K562 (cell line): ENCODE measurements around the gene UBR3. TPM values are rescaled to one million over a fixed set of nuclear protein-coding genes. Genes with fewer than 3 reads are reported as not detected.

ENCODE experiments used
- ADNP ChIP-seq: fragments of 200-800 bp; sonication (Bioruptor generic); IDR thresholded peaks from 2 replicates; pipeline ENCODE4 v1.6.1; 2016; ENCODE audit warnings: missing genetic modification characterization, missing compliant biosample characterization
- HCFC1 ChIP-seq: IDR thresholded peaks from 2 replicates; pipeline ENCODE4 v1.6.1; 2012; ENCODE audit warnings: low read depth, low read length, improper control_type of control experiment
- KLF16 ChIP-seq: IDR thresholded peaks from 2 replicates; pipeline ENCODE4 v1.6.1; 2016; ENCODE audit warnings: antibody characterized with exemption
- MCM5 ChIP-seq: fragments of 450-650 bp; IDR thresholded peaks from 2 replicates; pipeline ENCODE4 v1.6.1; 2016; ENCODE audit warnings: low read depth
- MEF2D ChIP-seq: conservative IDR thresholded peaks from 2 replicates; pipeline ENCODE4 v1.6.1; 2016; ENCODE audit warnings: low read depth, missing genetic modification characterization, missing compliant biosample characterization
- NR2C1 ChIP-seq, 2 experiments: fragments of 450-650 bp; IDR thresholded peaks; 2 replicates each; pipeline ENCODE4 v1.6.1; 2017; ENCODE audit warnings: mild to moderate bottlenecking in 2 of 2, antibody characterized with exemption in 1 of 2, inconsistent platforms in 1 of 2, missing compliant biosample characterization in 1 of 2, missing genetic modification characterization in 1 of 2
- NR2C2 ChIP-seq, 2 experiments: fragments of 200-800 bp in 1 of 2; sonication (Bioruptor generic) in 1 of 2; sonication (generic) in 1 of 2; formaldehyde crosslinking in 1 of 2; IDR thresholded peaks; 2 replicates each; pipeline versions ENCODE4 v1.6.1 to v1.8.0; 2016 to 2022; ENCODE audit warnings: mild to moderate bottlenecking in 1 of 2, missing compliant biosample characterization in 1 of 2, missing genetic modification characterization in 1 of 2, missing genetic modification reagents in 1 of 2
- PHB ChIP-seq: fragments of 250-450 bp; sonication (Bioruptor Pico); IDR thresholded peaks from 2 replicates; pipeline ENCODE4 v1.5.0; 2021
- PTRF ChIP-seq: fragments of 450-650 bp; IDR thresholded peaks from 2 replicates; pipeline ENCODE4 v1.6.1; 2016; ENCODE audit warnings: mild to moderate bottlenecking, missing genetic modification characterization, missing compliant biosample characterization
- STAT5B ChIP-seq: fragments of 250-450 bp; sonication (Bioruptor Pico); IDR thresholded peaks from 2 replicates; pipeline ENCODE4 v1.8.0; 2021; ENCODE audit warnings: mild to moderate bottlenecking, inconsistent platforms
- ZNF175 ChIP-seq: fragments of 200-800 bp; sonication (Bioruptor generic); IDR thresholded peaks from 2 replicates; pipeline ENCODE4 v1.6.1; 2016; ENCODE audit warnings: low read depth, mild to moderate bottlenecking, missing genetic modification characterization, missing compliant biosample characterization
- ZNF695 ChIP-seq: fragments of 450-650 bp; formaldehyde crosslinking; IDR thresholded peaks from 2 replicates; pipeline ENCODE4 v1.4.0; 2020; ENCODE audit warnings: mild to moderate bottlenecking, moderate library complexity
- ZNF764 ChIP-seq: fragments of 250-450 bp; sonication (Bioruptor Pico); IDR thresholded peaks from 2 replicates; pipeline ENCODE4 v1.4.0; 2020; ENCODE audit warnings: low read depth, mild to moderate bottlenecking, moderate library complexity
- ZNF778 ChIP-seq: fragments of 450-650 bp; formaldehyde crosslinking; IDR thresholded peaks from 2 replicates; pipeline ENCODE4 v1.4.0; 2020; ENCODE audit warnings: mild to moderate bottlenecking, moderate library complexity
- polyA plus RNA-seq, 8 experiments: library from polyadenylated mRNA; depleted of rRNA in 4 of 8; stranded (reverse) in 5 of 8; unstranded in 3 of 8; fragments of >200 nt; fragmentation: Nextera tagmentation in 2 of 8; fragmentation: Illumina TruSeq in 1 of 8; extraction: Ambion mirVana in 2 of 8; extraction: Trizol in 1 of 8; gene quantifications; 2 replicates each; pipeline versions ENCODE4 v1.2.1 to v1.2.3, GENCODE V29; 2011 to 2014; ENCODE audit warnings: inconsistent platforms in 1 of 8, missing spikeins in 1 of 8
- total RNA-seq, 7 experiments: library from RNA; depleted of rRNA in 6 of 7; stranded (reverse); fragments of >200 nt in 6 of 7; fragmentation: Illumina TruSeq in 2 of 7; extraction: Trizol in 2 of 7; gene quantifications; 2 replicates each; pipeline versions ENCODE4 v1.2.1 to v1.2.3, GENCODE V29; 2011 to 2021; ENCODE audit warnings: low replicate concordance in 1 of 7
- TF ChIP-seq, protein P1 (sequence below): fragments of 450-650 bp; IDR thresholded peaks from 2 replicates; pipeline ENCODE4 v1.7.0; 2016; ENCODE audit warnings: borderline replicate concordance
- TF ChIP-seq, protein P2 (sequence below): fragments of 250-450 bp; sonication (Bioruptor Pico); IDR thresholded peaks from 2 replicates; pipeline ENCODE4 v1.8.0; 2021; ENCODE audit warnings: moderate library complexity, mild to moderate bottlenecking, inconsistent platforms
- TF ChIP-seq, protein P3 (sequence below): sonication (generic); formaldehyde crosslinking; IDR thresholded peaks from 2 replicates; pipeline ENCODE4 v1.9.0; 2022; ENCODE audit warnings: mild to moderate bottlenecking, missing genetic modification reagents
- TF ChIP-seq, protein P4 (sequence below): fragments of 250-450 bp; sonication (Bioruptor Pico); IDR thresholded peaks from 2 replicates; pipeline ENCODE4 v1.4.0; 2020; ENCODE audit warnings: mild to moderate bottlenecking, moderate library complexity
- TF ChIP-seq, protein P5 (sequence below): sonication (generic); formaldehyde crosslinking; IDR thresholded peaks from 2 replicates; pipeline ENCODE4 v1.8.0; 2022; ENCODE audit warnings: mild to moderate bottlenecking, missing genetic modification reagents

UBR3 gene
- total and polyA plus RNA-seq, 9 of the 15 experiments (the other 6 are each of a cell fraction or from before 2014, with no cell fraction given), result 14.4 to 63.5 (median 40.4) TPM

DNA sequence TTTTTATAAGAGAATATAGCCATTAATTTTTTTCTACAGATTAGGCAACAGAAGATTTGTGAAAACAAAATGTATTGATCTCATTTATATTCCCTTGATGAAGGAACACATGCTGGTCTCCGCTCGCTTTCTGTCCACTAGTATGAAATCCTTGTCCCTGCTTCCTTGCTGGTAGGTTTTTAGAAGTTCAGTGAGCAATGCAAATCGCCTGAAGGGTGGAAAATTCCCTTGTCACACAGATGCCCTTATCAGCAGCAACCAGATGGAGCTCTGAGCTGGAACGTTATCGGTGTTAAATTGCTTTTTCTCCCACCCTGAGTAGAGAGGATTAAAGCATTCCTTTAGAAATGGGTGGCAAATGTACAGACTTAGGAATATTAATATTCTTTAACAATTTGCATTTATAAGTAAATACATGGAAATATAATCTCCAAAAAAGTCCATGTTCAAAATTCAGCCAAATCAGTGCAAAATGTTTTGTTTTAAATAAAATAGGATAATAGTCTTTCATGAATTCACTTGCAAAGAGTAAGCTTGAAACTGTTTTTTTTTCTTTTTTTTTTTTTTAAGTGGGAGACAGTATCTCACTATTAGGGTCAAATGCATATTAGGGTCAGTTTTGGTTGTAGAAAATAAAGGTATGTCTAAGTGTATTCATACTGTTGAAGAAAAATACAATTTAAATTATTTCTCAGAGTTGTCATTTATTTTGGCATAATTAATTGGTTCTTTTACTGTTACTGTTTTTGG is 186.7 kb downstream of the UBR3 start (continued):
- no peak for TF ChIP-seq NR2C2 (CRISPR knock-in tag; IDR thresholded peaks at IDR 0.05)
- peak; percentile 32; the same call in 1 of the 2 replicates for TF ChIP-seq NR2C2 (tag; IDR thresholded peaks at IDR 0.05)
- no peak for TF ChIP-seq STAT5B (CRISPR knock-in tag)
- no peak for TF ChIP-seq PHB
- TF ChIP-seq HCFC1, result no peak
- TF ChIP-seq, protein P1, sequence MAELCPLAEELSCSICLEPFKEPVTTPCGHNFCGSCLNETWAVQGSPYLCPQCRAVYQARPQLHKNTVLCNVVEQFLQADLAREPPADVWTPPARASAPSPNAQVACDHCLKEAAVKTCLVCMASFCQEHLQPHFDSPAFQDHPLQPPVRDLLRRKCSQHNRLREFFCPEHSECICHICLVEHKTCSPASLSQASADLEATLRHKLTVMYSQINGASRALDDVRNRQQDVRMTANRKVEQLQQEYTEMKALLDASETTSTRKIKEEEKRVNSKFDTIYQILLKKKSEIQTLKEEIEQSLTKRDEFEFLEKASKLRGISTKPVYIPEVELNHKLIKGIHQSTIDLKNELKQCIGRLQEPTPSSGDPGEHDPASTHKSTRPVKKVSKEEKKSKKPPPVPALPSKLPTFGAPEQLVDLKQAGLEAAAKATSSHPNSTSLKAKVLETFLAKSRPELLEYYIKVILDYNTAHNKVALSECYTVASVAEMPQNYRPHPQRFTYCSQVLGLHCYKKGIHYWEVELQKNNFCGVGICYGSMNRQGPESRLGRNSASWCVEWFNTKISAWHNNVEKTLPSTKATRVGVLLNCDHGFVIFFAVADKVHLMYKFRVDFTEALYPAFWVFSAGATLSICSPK, result no peak
- TF ChIP-seq, protein P2, sequence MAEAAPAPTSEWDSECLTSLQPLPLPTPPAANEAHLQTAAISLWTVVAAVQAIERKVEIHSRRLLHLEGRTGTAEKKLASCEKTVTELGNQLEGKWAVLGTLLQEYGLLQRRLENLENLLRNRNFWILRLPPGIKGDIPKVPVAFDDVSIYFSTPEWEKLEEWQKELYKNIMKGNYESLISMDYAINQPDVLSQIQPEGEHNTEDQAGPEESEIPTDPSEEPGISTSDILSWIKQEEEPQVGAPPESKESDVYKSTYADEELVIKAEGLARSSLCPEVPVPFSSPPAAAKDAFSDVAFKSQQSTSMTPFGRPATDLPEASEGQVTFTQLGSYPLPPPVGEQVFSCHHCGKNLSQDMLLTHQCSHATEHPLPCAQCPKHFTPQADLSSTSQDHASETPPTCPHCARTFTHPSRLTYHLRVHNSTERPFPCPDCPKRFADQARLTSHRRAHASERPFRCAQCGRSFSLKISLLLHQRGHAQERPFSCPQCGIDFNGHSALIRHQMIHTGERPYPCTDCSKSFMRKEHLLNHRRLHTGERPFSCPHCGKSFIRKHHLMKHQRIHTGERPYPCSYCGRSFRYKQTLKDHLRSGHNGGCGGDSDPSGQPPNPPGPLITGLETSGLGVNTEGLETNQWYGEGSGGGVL (CRISPR knock-in tag), result no peak
- peak; percentile 76; the same call in 1 of the 2 replicates for TF ChIP-seq ZNF175 (CRISPR knock-in tag)
- TF ChIP-seq KLF16, result peak; percentile 94
- no peak for TF ChIP-seq MCM5
- TF ChIP-seq, protein P3, sequence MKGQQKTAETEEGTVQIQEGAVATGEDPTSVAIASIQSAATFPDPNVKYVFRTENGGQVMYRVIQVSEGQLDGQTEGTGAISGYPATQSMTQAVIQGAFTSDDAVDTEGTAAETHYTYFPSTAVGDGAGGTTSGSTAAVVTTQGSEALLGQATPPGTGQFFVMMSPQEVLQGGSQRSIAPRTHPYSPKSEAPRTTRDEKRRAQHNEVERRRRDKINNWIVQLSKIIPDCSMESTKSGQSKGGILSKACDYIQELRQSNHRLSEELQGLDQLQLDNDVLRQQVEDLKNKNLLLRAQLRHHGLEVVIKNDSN (CRISPR knock-in tag), result no peak
- TF ChIP-seq NR2C1 (IDR thresholded peaks at IDR 0.05), result peak; percentile 18; the same call in 1 of the 2 replicates
- TF ChIP-seq NR2C1 (tag; IDR thresholded peaks at IDR 0.05), result 0 out of 2 replicates have a peak, but pooled peaks have one; percentile 48
- peak; percentile 64 for TF ChIP-seq MEF2D
- TF ChIP-seq, protein P4, sequence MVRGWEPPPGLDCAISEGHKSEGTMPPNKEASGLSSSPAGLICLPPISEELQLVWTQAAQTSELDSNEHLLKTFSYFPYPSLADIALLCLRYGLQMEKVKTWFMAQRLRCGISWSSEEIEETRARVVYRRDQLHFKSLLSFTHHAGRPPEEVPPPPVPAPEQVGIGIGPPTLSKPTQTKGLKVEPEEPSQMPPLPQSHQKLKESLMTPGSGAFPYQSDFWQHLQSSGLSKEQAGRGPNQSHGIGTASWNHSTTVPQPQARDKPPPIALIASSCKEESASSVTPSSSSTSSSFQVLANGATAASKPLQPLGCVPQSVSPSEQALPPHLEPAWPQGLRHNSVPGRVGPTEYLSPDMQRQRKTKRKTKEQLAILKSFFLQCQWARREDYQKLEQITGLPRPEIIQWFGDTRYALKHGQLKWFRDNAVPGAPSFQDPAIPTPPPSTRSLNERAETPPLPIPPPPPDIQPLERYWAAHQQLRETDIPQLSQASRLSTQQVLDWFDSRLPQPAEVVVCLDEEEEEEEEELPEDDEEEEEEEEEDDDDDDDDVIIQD (CRISPR knock-in tag), result no peak
- no peak for TF ChIP-seq PTRF
- TF ChIP-seq, protein P5, sequence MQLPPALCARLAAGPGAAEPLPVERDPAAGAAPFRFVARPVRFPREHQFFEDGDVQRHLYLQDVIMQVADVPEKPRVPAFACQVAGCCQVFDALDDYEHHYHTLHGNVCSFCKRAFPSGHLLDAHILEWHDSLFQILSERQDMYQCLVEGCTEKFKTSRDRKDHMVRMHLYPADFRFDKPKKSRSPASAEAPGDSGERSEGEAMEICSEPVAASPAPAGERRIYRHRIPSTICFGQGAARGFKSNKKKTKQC (CRISPR knock-in tag), result no peak
- no peak for TF ChIP-seq ZNF695 (CRISPR knock-in tag)
- no peak for TF ChIP-seq ZNF778
- no peak for TF ChIP-seq ZNF764 (CRISPR knock-in tag)
- peak; percentile 37; the same call in 1 of the 2 replicates for TF ChIP-seq ADNP (tag)
